ENCODE measurements around the gene GABRB1. TPM values are rescaled to one million over a fixed set of nuclear protein-coding genes. Genes with fewer than 3 reads are reported as not detected.

GABRB1 gene
- total and polyA plus RNA-seq, 2 donors (not counting 1 experiment from before 2014, with no cell fraction given): not detected

- intact Hi-C loops (cut with micrococcal nuclease): no loop called here
- no peak overlapping the region for H3K27ac Mint-ChIP-seq
Measured at GRCh38 chr4:47334652-47335051, 303.3 kb downstream of the GABRB1 start.

GRCh38 chr4:47337893-47338292 lies 306.5 kb downstream of the GABRB1 start:
- ChIA-PET POLR2A (no interaction called here), CTCF (no interaction called here)
- 75% methylated on average over 2 of the region's 2 CpGs for WGBS (ENCODE audit: insufficient coverage)
- no peak overlapping the region for H3K4me2 ChIP-seq (replicated peaks; ENCODE audit: low read depth, low read length, poor library complexity, severe bottlenecking)
- TF ChIP-seq, protein P1, sequence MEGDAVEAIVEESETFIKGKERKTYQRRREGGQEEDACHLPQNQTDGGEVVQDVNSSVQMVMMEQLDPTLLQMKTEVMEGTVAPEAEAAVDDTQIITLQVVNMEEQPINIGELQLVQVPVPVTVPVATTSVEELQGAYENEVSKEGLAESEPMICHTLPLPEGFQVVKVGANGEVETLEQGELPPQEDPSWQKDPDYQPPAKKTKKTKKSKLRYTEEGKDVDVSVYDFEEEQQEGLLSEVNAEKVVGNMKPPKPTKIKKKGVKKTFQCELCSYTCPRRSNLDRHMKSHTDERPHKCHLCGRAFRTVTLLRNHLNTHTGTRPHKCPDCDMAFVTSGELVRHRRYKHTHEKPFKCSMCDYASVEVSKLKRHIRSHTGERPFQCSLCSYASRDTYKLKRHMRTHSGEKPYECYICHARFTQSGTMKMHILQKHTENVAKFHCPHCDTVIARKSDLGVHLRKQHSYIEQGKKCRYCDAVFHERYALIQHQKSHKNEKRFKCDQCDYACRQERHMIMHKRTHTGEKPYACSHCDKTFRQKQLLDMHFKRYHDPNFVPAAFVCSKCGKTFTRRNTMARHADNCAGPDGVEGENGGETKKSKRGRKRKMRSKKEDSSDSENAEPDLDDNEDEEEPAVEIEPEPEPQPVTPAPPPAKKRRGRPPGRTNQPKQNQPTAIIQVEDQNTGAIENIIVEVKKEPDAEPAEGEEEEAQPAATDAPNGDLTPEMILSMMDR (IDR thresholded peaks at IDR 0.05): no peak
- TF ChIP-seq EZH2 (IDR thresholded peaks at IDR 0.05; ENCODE audit: borderline replicate concordance, insufficient read depth, low read depth, low read length, poor library complexity, severe bottlenecking): no peak
- no peak overlapping the region for H3K9ac ChIP-seq (ENCODE audit: low read length)
- no peaks in the 10 kb centered on the region for H4K20me1 ChIP-seq (ENCODE audit: control insufficient read depth, insufficient read depth, low read length, poor library complexity, severe bottlenecking)
- no peaks in the 10 kb centered on the region for H3K4me1 Mint-ChIP-seq
- no peak overlapping the region for H3K4me3 ChIP-seq (ENCODE audit: control extremely low read depth in 1 of 5, extremely low read depth in 1 of 5, insufficient read depth in 1 of 5, low read depth in 2 of 5, low read length in 4 of 5)
- no peaks in the 10 kb centered on the region for H3K4me1 ChIP-seq (ENCODE audit: control insufficient read depth in 2 of 2, insufficient read depth in 2 of 2, low read length in 2 of 2)
- no peak overlapping the region for H2AFZ ChIP-seq (ENCODE audit: insufficient read depth, low read depth, low read length, poor library complexity, severe bottlenecking)
- intact Hi-C loops (cut with micrococcal nuclease): no loop called here
- no peak for ATAC-seq (ENCODE audit: low read depth)
- no peak for DNase-seq
- peaks cover 34% of the 10 kb centered on the region for H3K27me3 Mint-ChIP-seq
- H3K9me3 ChIP-seq (ENCODE audit: control extremely low read depth in 1 of 3, control insufficient read depth in 2 of 3, insufficient read depth in 1 of 3, low read length in 2 of 3): no peaks in the 10 kb centered on the region
- H3K4me3 Mint-ChIP-seq: no peak overlapping the region
- H3K36me3 ChIP-seq (replicated peaks in 1 of 2; ENCODE audit: control extremely low read depth in 1 of 2, control insufficient read depth in 1 of 2, extremely low read depth in 1 of 2, insufficient read depth in 2 of 2, low read length in 1 of 2): no peaks in the 10 kb centered on the region
- H3K27ac ChIP-seq (ENCODE audit: low read length in 2 of 2): no peak overlapping the region
- no peaks in the 10 kb centered on the region for H3K79me2 ChIP-seq (ENCODE audit: control insufficient read depth, insufficient read depth, low read length)
- H3K9me3 Mint-ChIP-seq (ENCODE audit: insufficient read depth): no peaks in the 10 kb centered on the region
- H3K27me3 ChIP-seq (replicated peaks in 1 of 4; ENCODE audit: control extremely low read depth in 1 of 4, control insufficient read depth in 3 of 4, insufficient read depth in 4 of 4, low read length in 3 of 4): no peaks in the 10 kb centered on the region
- H3K27ac Mint-ChIP-seq: no peak overlapping the region

More at GRCh38 chr4:47334652-47335051, 303.3 kb downstream of the GABRB1 start:
- CTCF ChIA-PET: no interaction called here
- Histone ChIP-seq H3K79me2 (ENCODE audit: control insufficient read depth, insufficient read depth, low read length) (no peaks in the 10 kb centered on the region), H3K9me3 (ENCODE audit: control extremely low read depth in 1 of 3, control insufficient read depth in 2 of 3, insufficient read depth in 1 of 3, low read length in 2 of 3) (no peaks in the 10 kb centered on the region), H3K4me1 (ENCODE audit: control insufficient read depth in 2 of 2, insufficient read depth in 2 of 2, low read length in 2 of 2) (no peaks in the 10 kb centered on the region), H3K27ac (ENCODE audit: low read length in 2 of 2) (no peak overlapping the region), H3K9ac (ENCODE audit: low read length) (no peak overlapping the region), H4K20me1 (ENCODE audit: control insufficient read depth, insufficient read depth, low read length, poor library complexity, severe bottlenecking) (no peaks in the 10 kb centered on the region), H2AFZ (ENCODE audit: insufficient read depth, low read depth, low read length, poor library complexity, severe bottlenecking) (no peak overlapping the region), H3K27me3 (replicated peaks in 1 of 4; ENCODE audit: control extremely low read depth in 1 of 4, control insufficient read depth in 3 of 4, insufficient read depth in 4 of 4, low read length in 3 of 4) (no peaks in the 10 kb centered on the region), H3K36me3 (replicated peaks in 1 of 2; ENCODE audit: control extremely low read depth in 1 of 2, control insufficient read depth in 1 of 2, extremely low read depth in 1 of 2, insufficient read depth in 2 of 2, low read length in 1 of 2) (no peaks in the 10 kb centered on the region), H3K4me3 (ENCODE audit: control extremely low read depth in 1 of 5, extremely low read depth in 1 of 5, insufficient read depth in 1 of 5, low read depth in 2 of 5, low read length in 4 of 5) (no peak overlapping the region), H3K4me2 (replicated peaks; ENCODE audit: low read depth, low read length, poor library complexity, severe bottlenecking) (no peak overlapping the region)
- Mint-ChIP-seq H3K9me3 (ENCODE audit: insufficient read depth) (no peaks in the 10 kb centered on the region), H3K4me3 (no peak overlapping the region), H3K4me1 (no peaks in the 10 kb centered on the region), H3K27me3 (peaks cover 26% of the 10 kb centered on the region)
- no peak for TF ChIP-seq EZH2 (IDR thresholded peaks at IDR 0.05; ENCODE audit: borderline replicate concordance, insufficient read depth, low read depth, low read length, poor library complexity, severe bottlenecking)
- no CpG with 5 or more reads among the region's 3 CpGs for WGBS (ENCODE audit: insufficient coverage)
- ATAC-seq (ENCODE audit: low read depth) (no peak), DNase-seq (no peak)
- POLR2A ChIA-PET: no interaction called here

Data from B cell (primary cell).